ENCODE data around the gene C1orf226. TPM values are rescaled to one million over a fixed set of nuclear protein-coding genes. Genes with fewer than 3 reads are reported as not detected.

The C1orf226 gene
- total and polyA plus RNA-seq, 9 of the 15 experiments (the other 6 are each of a cell fraction or from before 2014, with no cell fraction given), result 0.10 to 1.4 (median 0.47) TPM

- no peak for TF ChIP-seq PHF20 (IDR thresholded peaks at IDR 0.05; ENCODE audit: partially characterized antibody)
- TF ChIP-seq NCOA1 (IDR thresholded peaks at IDR 0.05; ENCODE audit: low read depth), result no peak
- peak; percentile 38 to 64 for TF ChIP-seq E2F6 (IDR thresholded peaks at IDR 0.05; ENCODE audit: borderline replicate concordance in 1 of 2, extremely low read depth in 1 of 2, insufficient read depth in 1 of 2, insufficient read length in 1 of 2, low read depth in 1 of 2, low read length in 1 of 2, poor library complexity in 1 of 2, severe bottlenecking in 1 of 2)
- peak; percentile 42; the same call in 1 of the 2 replicates for TF ChIP-seq POLR2AphosphoS5 (IDR thresholded peaks at IDR 0.05; ENCODE audit: control insufficient read depth, insufficient read depth, low read depth, low read length)
- TF ChIP-seq ZNF583 (CRISPR knock-in tag; IDR thresholded peaks at IDR 0.05), result 0 out of 2 replicates have a peak, but pooled peaks have one; percentile 4
- TF ChIP-seq SRSF9 (IDR thresholded peaks at IDR 0.05; ENCODE audit: borderline replicate concordance, low read depth, low read length), result no peak
- TF ChIP-seq ZNF197 (CRISPR knock-in tag; IDR thresholded peaks at IDR 0.05; ENCODE audit: low read depth), result no peak
- TF ChIP-seq MTA3 (IDR thresholded peaks at IDR 0.05; ENCODE audit: borderline replicate concordance), result no peak
- TF ChIP-seq BRF1 (IDR thresholded peaks at IDR 0.05; ENCODE audit: borderline replicate concordance, extremely low read depth, insufficient read length), result no peak
- TF ChIP-seq ZBTB5 (IDR thresholded peaks at IDR 0.05), result no peak
- no peak for TF ChIP-seq CHD1 (IDR thresholded peaks at IDR 0.05; ENCODE audit: low read length)
- TF ChIP-seq GTF2F1 (IDR thresholded peaks at IDR 0.05; ENCODE audit: low read depth, low read length), result no peak
- no peak for TF ChIP-seq PHF8 (IDR thresholded peaks at IDR 0.05; ENCODE audit: borderline replicate concordance, low read length)
- no peak for TF ChIP-seq BRD4 (IDR thresholded peaks at IDR 0.05)
- no peak for TF ChIP-seq BRCA1 (IDR thresholded peaks at IDR 0.05)
- no peak for TF ChIP-seq BRCA1 (CRISPR knock-in tag; IDR thresholded peaks at IDR 0.05)
- no peak for TF ChIP-seq ZNF121 (CRISPR knock-in tag; conservative IDR thresholded peaks at IDR 0.05)
- TF ChIP-seq DEAF1 (CRISPR knock-in tag; IDR thresholded peaks at IDR 0.05), result no peak
- peak; percentile 46; the same call in 1 of the 2 replicates for TF ChIP-seq HMBOX1 (IDR thresholded peaks at IDR 0.05)
- TF ChIP-seq ZEB2 (IDR thresholded peaks at IDR 0.05), result peak; percentile 37; the same call in 1 of the 2 replicates
- TF ChIP-seq SFPQ (IDR thresholded peaks at IDR 0.05; ENCODE audit: low read depth, low read length), result no peak
- 0 out of 2 replicates have a peak, but pooled peaks have one; percentile 26 for TF ChIP-seq MECOM (CRISPR knock-in tag; IDR thresholded peaks at IDR 0.05)
These were observed 8.4 kb downstream of the C1orf226 start (continued) for GRCh38 chr1:162389971-162390370.
